Stromal cell of bone marrow (primary cell): ENCODE results near the gene GABPB1.
A peak's percentile ranks its signal among the peaks of the same experiment; 100 is the strongest.
"Not testable (repeated sequence)": the region's sequence is repeated elsewhere in the genome, so short reads cannot be mapped to it uniquely, and the experiment has no call there.

ENCODE experiments used
- DNase-seq: peaks from one replicate; pipeline ENCODE4 v3.0.0-alpha.2; 2012; ENCODE audit warnings: low read depth

Gene GABPB1

GRCh38 chr15:50354838-50355618 lies at the start of gene GABPB1:
GABPB1 (minus strand) TSS chr15:50355198; CDS start chr15:50309798, 45,400 bp downstream.
- peak; percentile 81 for DNase-seq

GRCh38 chr15:50391561-50391960 lies 36.6 kb upstream of the GABPB1 start:
- not testable (repeated sequence) for DNase-seq

- DNase-seq: no peak
Observed at GRCh38 chr15:50390554-50391264, 35.7 kb upstream of the GABPB1 start.

- DNase-seq: not testable (repeated sequence)
Observed at GRCh38 chr15:50382408-50382807, 27.4 kb upstream of the GABPB1 start.

- no peak for DNase-seq
Observed at GRCh38 chr15:50381438-50381837, 26.4 kb upstream of the GABPB1 start.

GRCh38 chr15:50380089-50380488 lies 25.1 kb upstream of the GABPB1 start:
- DNase-seq: no peak

- not testable (repeated sequence) for DNase-seq
Observed at GRCh38 chr15:50379413-50379812, 24.4 kb upstream of the GABPB1 start.

GRCh38 chr15:50378776-50379175 lies 23.8 kb upstream of the GABPB1 start:
- no peak for DNase-seq

GRCh38 chr15:50377867-50378751 lies 23.1 kb upstream of the GABPB1 start:
- no peak for DNase-seq

GRCh38 chr15:50369564-50369963 lies 14.6 kb upstream of the GABPB1 start:
- DNase-seq: not testable (repeated sequence)

- no peak for DNase-seq
Observed at GRCh38 chr15:50365971-50366370, 11.0 kb upstream of the GABPB1 start.

GRCh38 chr15:50365570-50365969 lies 10.6 kb upstream of the GABPB1 start:
- no peak for DNase-seq

- DNase-seq: no peak
Observed at GRCh38 chr15:50363612-50364011, 8.6 kb upstream of the GABPB1 start.

- DNase-seq: no peak
Observed at GRCh38 chr15:50361756-50362155, 6.8 kb upstream of the GABPB1 start.

- no peak for DNase-seq
Observed at GRCh38 chr15:50358845-50359244, 3.8 kb upstream of the GABPB1 start.

- no peak for DNase-seq
Observed at GRCh38 chr15:50355980-50356379, 982 bp upstream of the GABPB1 start.

- no peak for DNase-seq
Observed at GRCh38 chr15:50355619-50355905, 564 bp upstream of the GABPB1 start.

- peak; percentile 85 for DNase-seq
Observed at GRCh38 chr15:50353975-50354837, 792 bp downstream of the GABPB1 start.

GRCh38 chr15:50353251-50353974 lies 1.6 kb downstream of the GABPB1 start:
- DNase-seq: peak; percentile 88

- DNase-seq: no peak
Observed at GRCh38 chr15:50350621-50351020, 4.4 kb downstream of the GABPB1 start.

- no peak for DNase-seq
Observed at GRCh38 chr15:50345298-50345697, 9.7 kb downstream of the GABPB1 start.
